Measurements from ENCODE around the gene RLIM.

DNA sequence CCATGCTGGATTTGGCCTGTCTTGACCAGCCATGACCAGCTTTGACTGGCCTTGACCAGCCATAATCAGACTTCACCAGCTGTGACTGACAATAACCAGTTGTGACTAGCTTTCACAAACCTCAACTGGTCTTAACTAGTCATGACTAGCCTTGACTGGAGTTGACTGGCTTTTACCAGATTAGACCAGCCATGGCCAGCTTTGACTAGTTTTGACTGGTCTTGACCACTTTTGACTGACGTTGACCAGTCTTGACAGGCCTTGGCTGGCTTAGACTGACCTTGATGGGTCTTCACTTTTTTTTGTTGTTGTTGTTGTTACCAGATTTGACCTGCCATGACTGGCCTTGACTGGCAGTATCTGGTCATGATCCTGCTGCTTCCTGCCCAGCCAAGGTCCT lies 67.4 kb downstream of the RLIM start:
- no peak for TF ChIP-seq POLR2A (IDR thresholded peaks at IDR 0.05)
- TF ChIP-seq, protein P1, sequence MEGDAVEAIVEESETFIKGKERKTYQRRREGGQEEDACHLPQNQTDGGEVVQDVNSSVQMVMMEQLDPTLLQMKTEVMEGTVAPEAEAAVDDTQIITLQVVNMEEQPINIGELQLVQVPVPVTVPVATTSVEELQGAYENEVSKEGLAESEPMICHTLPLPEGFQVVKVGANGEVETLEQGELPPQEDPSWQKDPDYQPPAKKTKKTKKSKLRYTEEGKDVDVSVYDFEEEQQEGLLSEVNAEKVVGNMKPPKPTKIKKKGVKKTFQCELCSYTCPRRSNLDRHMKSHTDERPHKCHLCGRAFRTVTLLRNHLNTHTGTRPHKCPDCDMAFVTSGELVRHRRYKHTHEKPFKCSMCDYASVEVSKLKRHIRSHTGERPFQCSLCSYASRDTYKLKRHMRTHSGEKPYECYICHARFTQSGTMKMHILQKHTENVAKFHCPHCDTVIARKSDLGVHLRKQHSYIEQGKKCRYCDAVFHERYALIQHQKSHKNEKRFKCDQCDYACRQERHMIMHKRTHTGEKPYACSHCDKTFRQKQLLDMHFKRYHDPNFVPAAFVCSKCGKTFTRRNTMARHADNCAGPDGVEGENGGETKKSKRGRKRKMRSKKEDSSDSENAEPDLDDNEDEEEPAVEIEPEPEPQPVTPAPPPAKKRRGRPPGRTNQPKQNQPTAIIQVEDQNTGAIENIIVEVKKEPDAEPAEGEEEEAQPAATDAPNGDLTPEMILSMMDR (IDR thresholded peaks at IDR 0.05) = no peak
